DOHH2 (cell line): ENCODE results near the gene WDR77.

Experiments
- EZH2phosphoT487 ChIP-seq: fragments of 200-600 bp; sonication (generic); IDR thresholded peaks from 2 replicates; pipeline ENCODE4 v1.6.1; 2017; ENCODE audit warnings: borderline replicate concordance, mild to moderate bottlenecking, antibody characterized with exemption, low read length, moderate library complexity, mixed read lengths
- TF ChIP-seq, protein P1 (sequence below): fragments of 200-600 bp; sonication (generic); IDR thresholded peaks from one replicate; pipeline ENCODE4 v1.5.1; 2014; ENCODE audit warnings: antibody characterized with exemption, mild to moderate bottlenecking, low read depth, low read length; ENCODE audit not compliant: poor library complexity, severe bottlenecking

DNA sequence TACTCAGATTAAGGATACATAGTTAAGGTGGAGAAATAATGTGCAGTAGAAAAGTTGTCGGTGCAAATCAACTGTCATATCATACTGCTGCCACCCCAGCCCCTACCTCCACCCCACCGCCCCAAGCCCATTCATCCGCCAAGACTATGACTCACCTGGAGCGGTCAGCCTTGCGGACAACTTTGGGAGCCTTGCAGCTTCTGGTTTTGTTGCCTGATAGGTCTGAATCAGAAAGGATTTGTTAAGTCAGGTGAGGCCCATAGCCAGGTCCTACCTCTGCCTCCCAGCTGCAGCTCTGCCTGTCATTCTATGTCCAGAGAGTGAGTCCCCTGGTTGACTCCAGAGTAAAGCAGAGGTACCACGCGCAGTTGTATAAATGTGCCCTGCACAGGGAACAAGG lies 37.4 kb upstream of the WDR77 start:
- TF ChIP-seq, protein P1, sequence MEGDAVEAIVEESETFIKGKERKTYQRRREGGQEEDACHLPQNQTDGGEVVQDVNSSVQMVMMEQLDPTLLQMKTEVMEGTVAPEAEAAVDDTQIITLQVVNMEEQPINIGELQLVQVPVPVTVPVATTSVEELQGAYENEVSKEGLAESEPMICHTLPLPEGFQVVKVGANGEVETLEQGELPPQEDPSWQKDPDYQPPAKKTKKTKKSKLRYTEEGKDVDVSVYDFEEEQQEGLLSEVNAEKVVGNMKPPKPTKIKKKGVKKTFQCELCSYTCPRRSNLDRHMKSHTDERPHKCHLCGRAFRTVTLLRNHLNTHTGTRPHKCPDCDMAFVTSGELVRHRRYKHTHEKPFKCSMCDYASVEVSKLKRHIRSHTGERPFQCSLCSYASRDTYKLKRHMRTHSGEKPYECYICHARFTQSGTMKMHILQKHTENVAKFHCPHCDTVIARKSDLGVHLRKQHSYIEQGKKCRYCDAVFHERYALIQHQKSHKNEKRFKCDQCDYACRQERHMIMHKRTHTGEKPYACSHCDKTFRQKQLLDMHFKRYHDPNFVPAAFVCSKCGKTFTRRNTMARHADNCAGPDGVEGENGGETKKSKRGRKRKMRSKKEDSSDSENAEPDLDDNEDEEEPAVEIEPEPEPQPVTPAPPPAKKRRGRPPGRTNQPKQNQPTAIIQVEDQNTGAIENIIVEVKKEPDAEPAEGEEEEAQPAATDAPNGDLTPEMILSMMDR = no peak
- no peak for TF ChIP-seq EZH2phosphoT487
